Measurements from ENCODE around the gene OR8B3.

GRCh38 chr11:124446916-124447315, 48.1 kb upstream of the OR8B3 start:
- TF ChIP-seq CTCF (IDR thresholded peaks at IDR 0.05; ENCODE audit: low read length): no peak
- no peak for TF ChIP-seq EZH2phosphoT487 (IDR thresholded peaks at IDR 0.05; ENCODE audit: low read length)
- no peak for TF ChIP-seq EZH2 (optimal IDR thresholded peaks at IDR 0.05; ENCODE audit: low read depth, low read length)
